Activated CD4-positive, alpha-beta T cell treated with anti-CD3 and anti-CD28 coated beads, Interleukin-2, amount 50 U/mL, for 4 hours (primary cell): ENCODE results near the gene DNAJC12.
"Not testable (repeated sequence)": the region's sequence is repeated elsewhere in the genome, so short reads cannot be mapped to it uniquely, and the experiment has no call there.

Experiments
- DNase-seq, 2 experiments: peaks; one replicate each; pipeline ENCODE4 v3.0.0-alpha.2; 2020

The DNAJC12 gene

DNA sequence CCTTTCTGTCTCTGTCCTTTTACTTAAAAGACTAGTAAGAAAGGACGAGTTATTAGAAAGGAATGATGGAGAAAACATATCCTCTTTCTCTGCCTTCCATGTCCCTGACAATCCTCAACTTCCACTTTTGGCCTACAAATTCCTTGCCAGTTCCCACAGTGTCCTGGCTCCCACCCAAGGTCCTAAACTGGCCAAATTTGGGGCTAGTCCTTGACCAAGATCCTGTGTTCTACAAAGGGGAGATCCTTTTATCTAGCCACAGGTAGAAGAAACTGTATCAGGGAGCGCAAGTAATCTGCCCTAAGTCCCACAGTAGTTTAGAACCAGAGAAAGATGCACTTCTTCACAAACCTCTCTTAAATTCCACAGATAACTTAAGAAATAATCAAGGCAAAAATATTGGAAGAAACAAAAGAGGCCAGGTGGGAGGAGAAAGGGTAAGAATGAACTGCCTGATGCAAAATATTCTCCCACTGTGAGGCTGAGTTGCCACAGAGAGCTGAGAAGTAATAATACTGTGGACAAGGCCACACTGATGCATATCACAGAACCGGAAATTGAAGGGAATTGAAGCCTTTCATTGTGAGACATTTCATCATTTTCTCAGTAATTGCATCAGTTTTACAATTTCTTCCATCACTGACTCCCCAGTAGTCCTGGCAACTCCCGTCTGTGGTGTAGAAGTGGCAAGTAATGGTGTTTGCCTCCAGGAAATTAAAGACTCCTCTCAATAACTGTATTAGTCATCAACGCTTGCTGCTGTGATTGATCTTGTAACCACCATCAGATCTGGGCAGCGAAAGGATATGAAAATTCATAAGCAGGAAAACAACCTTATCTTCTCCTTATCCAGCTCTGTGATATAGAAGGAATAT, 47.2 kb downstream of the DNAJC12 start:
- peak in 1 of 2 experiments; percentile 13 for DNase-seq

DNA sequence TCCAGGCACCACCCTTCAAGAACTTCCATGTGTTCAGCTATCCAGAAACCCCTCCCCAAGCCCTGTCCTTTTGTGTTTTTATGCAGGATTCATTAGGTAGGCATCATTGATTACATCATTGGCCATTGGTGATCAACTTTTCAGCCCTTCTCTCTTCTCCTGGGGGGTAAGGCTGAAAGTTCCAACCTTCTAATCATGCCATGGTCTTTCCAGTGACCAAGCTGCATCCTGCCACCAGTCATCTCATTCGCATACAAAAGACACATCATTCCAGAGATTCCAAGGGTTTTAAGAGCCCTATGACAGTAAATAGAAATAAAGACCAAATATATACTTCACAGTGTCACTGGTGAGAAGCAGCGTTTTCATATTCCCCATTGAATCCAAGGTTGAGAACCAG, 48.2 kb downstream of the DNAJC12 start:
- DNase-seq = no peak

DNA sequence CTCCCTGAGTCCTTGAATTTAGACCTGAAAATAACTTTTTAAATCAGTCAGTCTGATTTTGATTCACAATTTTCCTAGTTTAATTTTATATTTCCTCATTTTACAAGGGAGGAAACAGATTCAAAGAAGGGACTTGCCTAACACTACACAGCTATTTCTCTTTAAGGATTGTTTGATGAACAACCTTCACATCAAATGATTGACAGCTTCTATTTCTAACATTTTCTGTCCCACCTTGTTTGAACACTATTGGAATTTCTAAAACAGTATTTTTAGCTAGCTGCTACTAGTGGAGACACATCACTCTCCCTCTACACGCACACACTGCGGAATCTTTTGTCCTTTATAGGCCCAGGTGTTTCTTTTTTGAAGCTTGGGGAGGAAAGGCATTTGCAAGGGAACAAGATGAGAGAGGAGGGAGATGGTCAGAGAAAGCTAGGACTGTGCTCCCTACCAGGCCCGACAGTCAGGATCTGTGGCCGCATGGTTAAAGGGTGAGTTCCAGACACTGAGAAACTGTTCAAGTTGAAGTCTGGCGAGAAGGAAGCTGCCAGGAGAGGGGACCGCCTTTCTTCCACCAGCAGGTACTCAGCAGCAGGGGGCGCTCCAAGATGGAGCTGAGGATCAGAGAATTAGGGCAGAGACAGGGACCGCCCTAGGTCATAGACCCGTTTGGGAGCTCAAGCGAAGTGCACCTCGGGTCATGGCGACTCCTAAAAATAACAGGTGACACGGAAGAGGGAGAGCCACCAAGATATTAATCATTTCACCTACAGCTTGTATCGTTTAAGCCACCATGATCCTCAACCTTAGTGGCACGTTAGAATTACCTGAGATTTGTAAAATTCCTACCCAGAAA, 49.7 kb downstream of the DNAJC12 start:
- DNase-seq = peak; percentile 73 to 76

DNA sequence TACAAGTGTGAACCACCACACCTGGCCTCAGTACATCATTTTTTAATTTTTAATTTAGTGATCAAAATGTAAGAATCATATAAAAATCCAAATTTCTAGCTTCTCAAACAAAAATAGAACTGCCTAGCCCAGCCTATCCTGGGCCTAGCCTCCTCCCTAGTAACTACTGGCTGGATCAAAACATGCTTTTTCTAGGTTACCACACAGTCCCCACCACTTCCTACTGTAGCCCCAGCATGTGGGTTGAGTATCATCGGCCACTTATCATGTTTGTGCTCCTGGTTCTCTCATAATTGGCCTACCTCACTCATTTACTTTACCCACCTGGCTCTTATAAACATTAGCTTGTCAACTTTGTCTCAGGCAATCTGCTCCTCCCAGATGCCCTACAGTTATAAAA, 52.9 kb downstream of the DNAJC12 start:
- no peak for DNase-seq

- DNase-seq = no peak
Measured at GRCh38 chr10:67784474-67784873, 53.5 kb downstream of the DNAJC12 start.

DNA sequence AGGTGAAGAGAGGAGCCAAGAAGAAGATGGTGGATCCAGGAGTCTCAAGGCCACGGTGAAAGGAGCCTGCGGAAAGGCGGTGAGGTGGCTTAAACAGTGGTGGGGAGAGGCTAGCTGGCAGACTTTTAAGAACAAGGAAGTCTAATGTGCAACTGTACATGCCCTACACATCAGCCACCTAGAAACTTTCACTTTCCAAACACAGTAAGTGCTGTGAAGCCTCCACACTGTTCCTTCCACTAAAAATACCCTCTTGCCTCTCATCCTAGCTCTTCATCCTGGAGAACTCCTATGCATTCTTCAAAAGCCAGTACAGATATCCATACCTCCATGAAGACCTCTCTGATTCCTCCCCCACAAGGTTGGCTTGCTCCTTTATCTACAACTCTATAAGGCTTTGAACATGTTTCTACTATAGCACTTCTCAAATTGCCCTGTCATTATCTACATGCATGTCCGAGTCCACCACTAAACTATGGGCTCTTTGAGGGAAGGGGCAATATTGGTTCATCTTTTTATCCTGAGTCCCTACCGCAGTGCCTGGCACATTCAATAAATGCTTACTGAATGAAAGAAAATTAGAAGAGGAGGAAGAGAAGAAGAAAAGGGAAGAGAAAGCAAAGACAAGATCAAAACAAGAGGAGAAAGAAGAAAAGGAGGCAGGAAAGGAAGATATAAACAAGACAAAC, 54.2 kb downstream of the DNAJC12 start:
- no peak for DNase-seq

GRCh38 chr10:67782530-67782929, 55.5 kb downstream of the DNAJC12 start:
- DNase-seq = no peak

- DNase-seq = no peak
Measured at GRCh38 chr10:67780759-67781538, 57.0 kb downstream of the DNAJC12 start.

DNA sequence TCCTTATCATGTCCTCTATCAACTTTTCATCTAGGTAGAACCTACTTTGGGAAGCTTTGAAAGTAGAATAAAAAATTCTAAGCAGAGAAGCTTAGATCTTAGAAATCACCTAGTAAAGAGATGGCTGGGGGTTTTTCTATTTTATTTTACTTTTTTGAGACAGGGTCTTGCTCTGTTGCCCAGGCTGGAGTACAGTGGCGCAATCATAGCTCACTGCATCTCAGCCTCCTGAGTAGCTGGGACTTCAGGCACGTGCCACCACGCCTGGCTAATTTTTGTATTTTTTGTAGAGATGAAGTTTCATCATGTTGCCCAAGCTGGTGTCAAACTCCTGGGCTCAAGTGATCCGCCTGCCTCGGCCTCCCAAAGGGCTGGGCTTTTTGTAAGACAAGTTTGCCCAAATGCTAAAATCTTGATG, 57.8 kb downstream of the DNAJC12 start:
- DNase-seq = not testable (repeated sequence)

DNA sequence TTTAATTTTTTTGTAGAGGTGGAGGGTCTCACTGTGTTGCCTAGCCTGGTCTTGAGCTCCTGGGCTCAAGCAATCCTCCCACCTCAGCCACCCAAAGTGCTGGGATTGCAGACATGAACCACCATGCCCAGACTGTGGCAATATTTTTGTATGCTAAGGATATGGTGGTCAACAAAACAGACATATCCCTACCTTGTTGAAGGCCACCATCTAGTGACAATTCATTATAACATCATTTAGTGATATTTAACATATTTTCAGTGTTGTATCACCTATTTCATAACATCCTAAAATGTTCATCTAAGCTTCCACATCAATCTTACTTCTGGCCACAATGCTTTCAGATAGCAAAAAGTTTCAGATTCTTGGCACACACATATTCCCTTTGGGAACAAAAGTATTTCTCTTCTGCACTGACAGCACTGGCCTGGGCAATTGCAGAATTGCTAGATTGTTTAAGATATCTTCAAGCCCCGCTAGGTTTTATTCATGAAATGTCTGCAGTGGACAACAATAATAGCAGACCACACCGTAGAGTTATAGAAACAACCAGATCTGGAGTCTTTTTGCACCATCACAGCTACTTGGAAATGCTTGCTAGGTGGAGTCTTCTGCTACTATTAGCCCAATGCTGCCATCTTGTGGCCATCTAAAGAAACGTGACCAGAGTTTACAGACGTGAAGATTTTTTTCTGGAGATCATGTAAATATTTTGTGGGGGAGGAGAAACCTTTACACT, 58.4 kb downstream of the DNAJC12 start:
- peak; percentile 55 to 60 for DNase-seq

GRCh38 chr10:67776371-67776770, 61.6 kb downstream of the DNAJC12 start:
- no peak for DNase-seq

GRCh38 chr10:67775279-67775678, 62.7 kb downstream of the DNAJC12 start:
- DNase-seq = no peak

DNA sequence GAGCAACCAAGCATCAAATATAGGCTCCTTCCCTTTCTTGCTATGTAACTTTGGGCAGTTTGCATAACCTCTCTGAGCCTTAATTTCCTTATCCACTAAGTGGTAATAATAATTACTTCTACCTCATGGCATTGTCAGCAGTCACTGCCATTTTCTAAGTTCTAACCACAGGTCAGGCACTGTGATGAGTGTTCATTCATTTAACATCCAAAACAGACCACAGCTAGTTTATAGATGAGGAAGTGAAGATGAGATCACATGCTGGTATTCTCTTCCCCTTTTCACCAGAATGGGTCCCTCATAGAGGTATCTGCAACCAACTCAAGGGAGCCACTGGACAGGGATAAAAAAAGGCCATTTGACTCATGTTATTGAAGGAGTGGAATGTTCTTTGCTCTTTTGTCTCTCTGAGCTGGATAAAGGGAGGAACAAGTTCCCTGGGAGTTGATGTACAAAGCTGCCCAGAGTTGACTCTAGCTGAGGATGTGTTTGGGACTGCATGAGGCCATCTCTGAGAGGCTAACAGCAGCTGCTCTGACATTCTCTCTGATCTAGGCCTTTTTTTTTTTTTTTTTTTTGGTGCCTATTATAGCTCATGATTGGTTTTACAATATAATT, 65.0 kb downstream of the DNAJC12 start:
- DNase-seq = no peak

GRCh38 chr10:67772151-67772550, 65.8 kb downstream of the DNAJC12 start:
- no peak for DNase-seq

GRCh38 chr10:67771200-67771599, 66.8 kb downstream of the DNAJC12 start:
- no peak for DNase-seq

- no peak for DNase-seq
Measured at GRCh38 chr10:67770537-67770936, 67.5 kb downstream of the DNAJC12 start.

DNA sequence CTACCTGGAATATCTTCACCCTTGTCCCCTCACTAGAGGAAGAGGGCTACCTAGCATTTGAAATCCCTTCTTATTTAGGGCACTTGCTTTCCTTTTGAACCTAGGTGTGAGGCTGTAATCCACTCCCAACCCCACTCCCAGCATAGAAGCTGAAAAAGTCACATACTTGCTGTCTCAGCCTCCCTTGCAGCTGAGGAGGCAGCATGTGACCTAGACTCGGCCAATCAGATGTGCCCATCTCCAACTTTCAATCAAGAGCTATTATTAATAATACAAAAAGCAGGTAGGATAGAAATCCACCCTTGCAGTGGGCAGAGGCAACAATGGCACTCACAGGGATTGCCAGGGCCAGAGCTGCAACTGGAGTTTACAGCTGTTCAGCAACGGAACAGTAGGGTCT, 70.7 kb downstream of the DNAJC12 start:
- no peak for DNase-seq

- DNase-seq = peak; percentile 93 to 96
Measured at GRCh38 chr10:67764012-67764822, 73.8 kb downstream of the DNAJC12 start.

- DNase-seq = peak; percentile 71 to 74
Measured at GRCh38 chr10:67763499-67764011, 74.4 kb downstream of the DNAJC12 start.

- DNase-seq = not testable (repeated sequence)
Measured at GRCh38 chr10:67762567-67762966, 75.4 kb downstream of the DNAJC12 start.
